Measurements from ENCODE around the gene TEX19. TPM values are rescaled to one million over a fixed set of nuclear protein-coding genes. Genes with fewer than 3 reads are reported as not detected.

Gene TEX19
- total and polyA plus RNA-seq, 2 of the 4 experiments (the other 2 are of a cell fraction) = under 0.01 to 0.03 TPM

- dilution Hi-C loops (cut with HindIII; ENCODE audit: low sequenced_read_pairs, unreplicated experiment) (no loop called here), intact Hi-C loops (cut with micrococcal nuclease) (no loop called here), in situ Hi-C loops (cut with MboI; ENCODE audit: low sequenced_read_pairs) (no loop called here)
- no peak overlapping the region for H3K27ac ChIP-seq (ENCODE audit: insufficient read depth, low read length)
- ATAC-seq (ENCODE audit: low read depth) = no peak
- H3K9me3 ChIP-seq (ENCODE audit: control insufficient read depth, insufficient read depth, low read length) = no peaks in the 10 kb centered on the region
- ChIA-PET POLR2A (ENCODE audit: unreplicated experiment) (no interaction called here), CTCF (no interaction called here)
- H2AFZ ChIP-seq (replicated peaks; ENCODE audit: low read length, poor library complexity) = no peak overlapping the region
- H2BK5ac ChIP-seq (ENCODE audit: low read depth, low read length, poor library complexity, severe bottlenecking) = no peak overlapping the region
- H2BK20ac ChIP-seq (ENCODE audit: low read depth, low read length) = no peak overlapping the region
- no peak overlapping the region for H3K23ac ChIP-seq (ENCODE audit: low read depth, low read length)
- H2AK5ac ChIP-seq (ENCODE audit: low read depth, low read length) = no peak overlapping the region
- H3K79me1 ChIP-seq (ENCODE audit: low read depth in 1 of 2, low read length in 2 of 2) = no peaks in the 10 kb centered on the region
- H2AK9ac ChIP-seq (replicated peaks; ENCODE audit: low read depth, low read length, poor library complexity) = no peak overlapping the region
- H3K9ac ChIP-seq (ENCODE audit: low read depth, low read length) = no peak overlapping the region
- H3K27me3 ChIP-seq (ENCODE audit: control insufficient read depth, insufficient read depth, low read length) = peaks cover 36% of the 10 kb centered on the region
- no peak overlapping the region for H2BK120ac ChIP-seq (ENCODE audit: low read depth, low read length)
- TF ChIP-seq MAFK (IDR thresholded peaks at IDR 0.05; ENCODE audit: low read depth, low read length) = no peak
- no peak for TF ChIP-seq MAZ (IDR thresholded peaks at IDR 0.05; ENCODE audit: borderline replicate concordance, low read depth, low read length)
- no peak for TF ChIP-seq CHD1 (IDR thresholded peaks at IDR 0.05; ENCODE audit: low read depth, low read length)
- TF ChIP-seq BHLHE40 (IDR thresholded peaks at IDR 0.05; ENCODE audit: low read depth, low read length) = no peak
- no peak for TF ChIP-seq SMC3 (IDR thresholded peaks at IDR 0.05; ENCODE audit: low read depth, low read length)
- no peak for TF ChIP-seq RAD21 (IDR thresholded peaks at IDR 0.05; ENCODE audit: low read length)
- TF ChIP-seq USF2 (IDR thresholded peaks at IDR 0.05; ENCODE audit: low read depth, low read length) = no peak
- TF ChIP-seq CEBPB (IDR thresholded peaks at IDR 0.05; ENCODE audit: low read depth, low read length) = no peak
- no peak for TF ChIP-seq ELK1 (IDR thresholded peaks at IDR 0.05; ENCODE audit: borderline replicate concordance, low read depth, low read length)
- TF ChIP-seq POLR2A (IDR thresholded peaks at IDR 0.05; ENCODE audit: low read depth, low read length) = no peak
- no peak for TF ChIP-seq RCOR1 (IDR thresholded peaks at IDR 0.05; ENCODE audit: insufficient replicate concordance, low read length)
- TF ChIP-seq CTCF (conservative IDR thresholded peaks at IDR 0.05; ENCODE audit: low read depth, low read length) = no peak
- TF ChIP-seq RFX5 (IDR thresholded peaks at IDR 0.05; ENCODE audit: low read depth, low read length) = no peak
- TF ChIP-seq MXI1 (IDR thresholded peaks at IDR 0.05; ENCODE audit: borderline replicate concordance, low read depth, low read length) = no peak
- TF ChIP-seq FOS (IDR thresholded peaks at IDR 0.05; ENCODE audit: low read depth, low read length) = no peak
- no peak for TF ChIP-seq NFE2L2 (IDR thresholded peaks at IDR 0.05; ENCODE audit: low read depth, low read length)
- no peak overlapping the region for H4K5ac ChIP-seq (ENCODE audit: low read depth, low read length)
- H3K4ac ChIP-seq (ENCODE audit: low read depth, low read length) = no peak overlapping the region
- H3K56ac ChIP-seq (ENCODE audit: extremely low read depth, insufficient read depth, low read length) = no peak overlapping the region
- 94% methylated on average over 20 of the region's 20 CpGs; no CpG with 5 or more reads in 1 of the 2 experiments for WGBS, 2 experiments (ENCODE audit: extremely low coverage in 2 of 2, insufficient read length in 1 of 2)
- no peak for DNase-seq
- H4K91ac ChIP-seq (ENCODE audit: insufficient read depth, low read depth, low read length) = no peak overlapping the region
- H2BK15ac ChIP-seq (ENCODE audit: low read depth, low read length) = no peak overlapping the region
- no peaks in the 10 kb centered on the region for H3K4me1 ChIP-seq (ENCODE audit: control insufficient read depth, insufficient read depth, low read length)
- no peak overlapping the region for H3K4me3 ChIP-seq (ENCODE audit: insufficient read depth, low read depth, low read length)
- BruUV-seq (replicated peaks) = no TSS peak
- H3K14ac ChIP-seq (replicated peaks; ENCODE audit: low read depth, low read length) = no peak overlapping the region
- H4K20me1 ChIP-seq (ENCODE audit: insufficient read depth, low read length) = no peaks in the 10 kb centered on the region; the same call in 1 of the 2 replicates
- H3K9me1 ChIP-seq (ENCODE audit: insufficient read depth, low read length) = peaks cover 7% of the 10 kb centered on the region; the same call in 1 of the 2 replicates
- H3K4me2 ChIP-seq (ENCODE audit: low read depth, low read length) = no peak overlapping the region
- H4K8ac ChIP-seq (ENCODE audit: low read depth in 2 of 2, low read length in 2 of 2) = no peak overlapping the region
- no peak overlapping the region for H3K18ac ChIP-seq (ENCODE audit: low read depth, low read length)
- H3K36me3 ChIP-seq (ENCODE audit: control insufficient read depth, insufficient read depth, low read length) = no peaks in the 10 kb centered on the region
Measured at GRCh38 chr17:82318169-82318498, 40.9 kb upstream of the TEX19 start.

All from IMR-90 (cell line).